HCT116 (cell line): ENCODE data around the gene CASTOR1. TPM values are rescaled to one million over a fixed set of nuclear protein-coding genes. Genes with fewer than 3 reads are reported as not detected.
A peak's percentile ranks its signal among the peaks of the same experiment; 100 is the strongest.

ENCODE experiments used
- ATAC-seq: fragments of 200-7000 bp; cut with Tn5 transposase; 2 replicates; pipeline ENCODE4 v1.9.1; 2020; ENCODE audit warnings: mild to moderate bottlenecking, moderate library complexity
- BruUV-seq: library from RNA; stranded (reverse); fragments of 400-500 nt; replicated peaks from 2 replicates; lab custom pipeline; 2021; lab: Mats Ljungman, UMichigan
- CTCF ChIA-PET: fragments of 300-600 bp; sonication (Branson Sonifier 250); formaldehyde crosslinking; loops from one replicate; lab custom pipeline; 2021; ENCODE audit warnings: antibody characterized with exemption; lab: Charles Lee
- POLR2A ChIA-PET: fragments of 300-600, 350-600 bp; sonication (Branson Sonifier 250); formaldehyde crosslinking; loops from one replicate; lab custom pipeline; 2021; ENCODE audit warnings: antibody characterized with exemption; lab: Charles Lee
- RAD21 ChIA-PET, 2 experiments: fragments of 300-600 bp; sonication (Branson Sonifier 250); formaldehyde crosslinking; loops; one replicate each; lab custom pipeline; 2023; ENCODE audit warnings: low total read pairs in 2 of 2; ENCODE audit not compliant: uncharacterized antibody in 2 of 2, unreplicated experiment in 2 of 2, low non-redundant PET in 1 of 2; lab: Charles Lee
- DNase-seq: peaks from one replicate; pipeline ENCODE4 v3.0.0-alpha.2; 2010; ENCODE audit warnings: low read depth, low spot score
- H2AFZ ChIP-seq: fragments of 200-600 bp; shearing (Covaris generic), sonication (generic); 2 replicates; pipeline ENCODE4 v1.6.1; 2017; ENCODE audit warnings: low read depth, mixed run types, mixed read lengths, antibody characterized with exemption, low read length; ENCODE audit not compliant: poor library complexity, severe bottlenecking
- H3K27ac ChIP-seq: 2 replicates; pipeline ENCODE4 v1.5.1; 2012; ENCODE audit warnings: low read depth, low read length
- H3K27me3 ChIP-seq: fragments of 200-600 bp; sonication (generic); 2 replicates; pipeline ENCODE4 v1.6.1; 2016; ENCODE audit warnings: mixed run types, low read length, mixed read lengths; ENCODE audit not compliant: insufficient read depth
- H3K36me3 ChIP-seq, 2 experiments: fragments of 200-500 bp in 1 of 2; fragments of 200-600 bp in 1 of 2; sonication (Bioruptor generic) in 1 of 2; sonication (generic) in 1 of 2; 2 replicates each; pipeline versions ENCODE4 v1.5.1 to v1.6.1; 2014 to 2016; ENCODE audit warnings: low read length in 2 of 2, inconsistent platforms in 1 of 2, mixed read lengths in 1 of 2, mixed run types in 1 of 2; ENCODE audit not compliant: insufficient read depth in 2 of 2, control insufficient read depth in 1 of 2
- H3K4me1 ChIP-seq, 2 experiments: fragments of 200-600 bp in 1 of 2; sonication (generic) in 1 of 2; 2 replicates each; pipeline versions ENCODE4 v1.5.1 to v1.6.1; 2012 to 2017; ENCODE audit warnings: low read length in 2 of 2, inconsistent platforms in 1 of 2, mild to moderate bottlenecking in 1 of 2, mixed read lengths in 1 of 2, mixed run types in 1 of 2, moderate library complexity in 1 of 2; ENCODE audit not compliant: insufficient read depth in 2 of 2, control insufficient read depth in 1 of 2
- H3K4me2 ChIP-seq: fragments of 200-600 bp; sonication (generic); 2 replicates; pipeline ENCODE4 v1.6.1; 2017; ENCODE audit warnings: mixed run types, low read length, mixed read lengths
- H3K4me3 ChIP-seq, 2 experiments: fragments of 200-600 bp in 1 of 2; sonication (generic) in 1 of 2; replicated peaks in 1 of 2; 2 replicates each; pipeline ENCODE4 v1.5.1; 2011 to 2016; ENCODE audit warnings: low read length in 2 of 2, control low read depth in 1 of 2, low read depth in 1 of 2, mild to moderate bottlenecking in 1 of 2, mixed read lengths in 1 of 2, mixed run types in 1 of 2
- H3K79me2 ChIP-seq: fragments of 200-600 bp; sonication (generic); 2 replicates; pipeline ENCODE4 v1.6.1; 2017; ENCODE audit warnings: mild to moderate bottlenecking, mixed run types, low read length, moderate library complexity, mixed read lengths; ENCODE audit not compliant: insufficient read depth
- H3K9ac ChIP-seq: fragments of 200-600 bp; sonication (generic); 2 replicates; pipeline ENCODE4 v1.6.1; 2016; ENCODE audit warnings: low read length, mixed read lengths
- H3K9me2 ChIP-seq: fragments of 200-600 bp; sonication (generic), shearing (Covaris generic); 2 replicates; pipeline ENCODE4 v1.6.1; 2017; ENCODE audit warnings: mixed run types, mild to moderate bottlenecking, moderate library complexity; ENCODE audit not compliant: insufficient read depth
- H3K9me3 ChIP-seq, 2 experiments: fragments of 200-500 bp in 1 of 2; fragments of 200-600 bp in 1 of 2; sonication (Bioruptor generic) in 1 of 2; sonication (generic) in 1 of 2; 2 replicates each; pipeline ENCODE4 v1.6.1; 2014 to 2017; ENCODE audit warnings: low read length in 2 of 2, mixed read lengths in 2 of 2, inconsistent platforms in 1 of 2, low read depth in 1 of 2, mild to moderate bottlenecking in 1 of 2, mixed run types in 1 of 2, moderate library complexity in 1 of 2; ENCODE audit not compliant: control insufficient read depth in 1 of 2, insufficient read depth in 1 of 2
- H4K20me1 ChIP-seq: fragments of 200-600 bp; sonication (generic), shearing (Covaris generic); 2 replicates; pipeline ENCODE4 v1.6.1; 2017; ENCODE audit warnings: mixed run types, mild to moderate bottlenecking, moderate library complexity; ENCODE audit not compliant: insufficient read depth
- CTCF ChIP-seq, 3 experiments: fragments of 200-600 bp in 1 of 3; sonication (generic) in 1 of 3; IDR thresholded peaks in 2 of 3; conservative IDR thresholded peaks in 1 of 3; 2 replicates each; pipeline ENCODE4 v1.5.1; 2012 to 2017; ENCODE audit warnings: low read depth in 2 of 3, low read length in 2 of 3, antibody characterized with exemption in 1 of 3, borderline replicate concordance in 1 of 3, control low read depth in 1 of 3, mild to moderate bottlenecking in 1 of 3, mixed read lengths in 1 of 3, mixed run types in 1 of 3, moderate library complexity in 1 of 3; ENCODE audit not compliant: insufficient read depth in 1 of 3
- EGR1 ChIP-seq: IDR thresholded peaks from 2 replicates; pipeline ENCODE4 v1.6.1; 2012; ENCODE audit warnings: low read depth
- EZH2 ChIP-seq: fragments of 200-600 bp; sonication (generic); IDR thresholded peaks from 2 replicates; pipeline ENCODE4 v1.6.1; 2017; ENCODE audit warnings: antibody characterized with exemption, mixed run types
- EZH2phosphoT487 ChIP-seq: fragments of 200-600 bp; IDR thresholded peaks from 2 replicates; pipeline ENCODE4 v1.6.1; 2018; ENCODE audit warnings: antibody characterized with exemption, borderline replicate concordance
- FOSL1 ChIP-seq: IDR thresholded peaks from 2 replicates; pipeline ENCODE4 v1.6.1; 2012; ENCODE audit warnings: low read depth
- SP1 ChIP-seq: IDR thresholded peaks from 2 replicates; pipeline ENCODE4 v1.6.1; 2012; ENCODE audit warnings: low read depth
- TCF7L2 ChIP-seq: IDR thresholded peaks from 2 replicates; pipeline ENCODE4 v1.7.0; 2011; ENCODE audit warnings: borderline replicate concordance, inconsistent platforms; ENCODE audit not compliant: insufficient read depth, insufficient read length; ENCODE audit errors: extremely low read depth
- YY1 ChIP-seq: IDR thresholded peaks from 2 replicates; pipeline ENCODE4 v1.6.1; 2011; ENCODE audit warnings: low read length, low read depth, moderate library complexity, mild to moderate bottlenecking; ENCODE audit not compliant: insufficient replicate concordance; ENCODE audit errors: extremely low read depth
- ZBTB33 ChIP-seq: IDR thresholded peaks from 2 replicates; pipeline ENCODE4 v1.6.1; 2011; ENCODE audit warnings: mild to moderate bottlenecking, low read length, moderate library complexity; ENCODE audit not compliant: insufficient replicate concordance; ENCODE audit errors: extremely low read depth
- ZFX ChIP-seq: fragments of 450-650 bp; IDR thresholded peaks from 2 replicates; pipeline ENCODE4 v1.6.1; 2017
- ZNF274 ChIP-seq: fragments of 200-500 bp; sonication (Bioruptor generic); IDR thresholded peaks from 2 replicates; pipeline ENCODE4 v1.6.1; 2014; ENCODE audit warnings: mild to moderate bottlenecking, low read depth, low read length, inconsistent platforms
- intact Hi-C: fragments of 100-400 bp; cut with micrococcal nuclease; formaldehyde crosslinking; loops from 2 replicates; pipeline ENCODE4 v1.10.0; 2022
- total RNA-seq: library from RNA; stranded (reverse); gene quantifications from one replicate; pipeline ENCODE4 v1.2.1, GENCODE V29; 2021; ENCODE audit not compliant: unreplicated experiment

CASTOR1 gene
- total RNA-seq, 1 experiment from 2014 or later, result 6.5 TPM

GRCh38 chr22:30314915-30315314 lies 25.6 kb upstream of the CASTOR1 start:
- Histone ChIP-seq H3K9ac (no peak overlapping the region; the same call in 1 of the 2 replicates), H3K27ac (no peak overlapping the region), H3K4me3 (no peak overlapping the region; a peak in 1 of 4 replicates), H3K9me2 (no peaks in the 10 kb centered on the region), H4K20me1 (no peaks in the 10 kb centered on the region), H3K79me2 (peaks cover 8% of the 10 kb centered on the region; the same call in 1 of the 2 replicates), H3K4me2 (peak overlapping the region; percentile 46), H2AFZ (no peak overlapping the region), H3K4me1 (peaks cover 31 to 60% of the 10 kb centered on the region in 2 experiments), H3K27me3 (no peaks in the 10 kb centered on the region), H3K9me3 (no peaks in the 10 kb centered on the region), H3K36me3 (no peaks in the 10 kb centered on the region)
- ATAC-seq (no peak), DNase-seq (no peak)
- RAD21 ChIA-PET, result no interaction called here
- no TSS peak for BruUV-seq
- no peak for TF ChIP-seq EZH2
- no peak for TF ChIP-seq EZH2phosphoT487
- TF ChIP-seq EGR1, result no peak
- TF ChIP-seq TCF7L2, result no peak
- TF ChIP-seq ZBTB33, result no peak
- no peak for TF ChIP-seq CTCF (IDR thresholded peaks at IDR 0.05 in 2 of 3, conservative IDR thresholded peaks at IDR 0.05 in 1 of 3; ENCODE audit: borderline replicate concordance in 1 of 3, insufficient read depth in 1 of 3, low read depth in 2 of 3, low read length in 2 of 3)
- no peak for TF ChIP-seq ZNF274
- no peak for TF ChIP-seq ZFX
- no peak for TF ChIP-seq FOSL1
- no peak for TF ChIP-seq SP1
- TF ChIP-seq YY1, result no peak
- intact Hi-C loops, result no loop called here
- POLR2A ChIA-PET, result no interaction called here
- CTCF ChIA-PET, result interaction anchor here (0.7 kb wide), 1 partner anchor 13 kb away, joined by 3 read pairs; no protein-coding TSS in a partner anchor
